Tibial artery (tissue), 4 donors: ENCODE measurements around the gene CCDC91.
"Not testable (repeated sequence)": the region's sequence is repeated elsewhere in the genome, so short reads cannot be mapped to it uniquely, and the experiment has no call there.

Experiments used
- DNase-seq, 2 donors: peaks; one replicate each; pipeline ENCODE4 v3.0.0-alpha.2; 2019
- H3K27ac ChIP-seq, 2 donors: fragments of 200-600 bp; sonication (generic) in 1 of 2; 1 replicate in 1 of 2; 2 replicates in 1 of 2; pipeline ENCODE4 v1.5.1; 2018 to 2019; ENCODE audit warnings: mild to moderate bottlenecking in 1 of 2
- H3K27me3 ChIP-seq, 2 donors: fragments of 200-600 bp; sonication (generic) in 1 of 2; one replicate each; pipeline versions ENCODE4 v1.5.1 to v1.6.0; 2016 to 2019
- H3K36me3 ChIP-seq, 3 donors: fragments of 200-600 bp; sonication (generic) in 2 of 3; one replicate each; pipeline ENCODE4 v1.5.1; 2016 to 2019; ENCODE audit warnings: mild to moderate bottlenecking in 2 of 3
- H3K4me1 ChIP-seq, 4 donors: fragments of 200-600 bp; sonication (generic) in 2 of 4; 1 replicate in 3 of 4; 2 replicates in 1 of 4; pipeline ENCODE4 v1.5.1; 2016 to 2019
- H3K4me3 ChIP-seq, 2 donors: fragments of 200-600 bp; sonication (generic) in 1 of 2; 1 replicate in 1 of 2; 2 replicates in 1 of 2; pipeline ENCODE4 v1.5.1; 2018 to 2019; ENCODE audit warnings: mild to moderate bottlenecking in 2 of 2
- H3K9me3 ChIP-seq, 3 donors: fragments of 200-600 bp; sonication (generic) in 1 of 3; one replicate each; pipeline ENCODE4 v1.5.1; 2016 to 2019
- CTCF ChIP-seq, 2 experiments: fragments of 200-600 bp in 1 of 2; fragments of 450-650 bp in 1 of 2; IDR thresholded peaks; one replicate each; pipeline ENCODE4 v1.5.1; 2017 to 2019; ENCODE audit warnings: antibody characterized with exemption in 2 of 2, mild to moderate bottlenecking in 1 of 2, moderate library complexity in 1 of 2
- intact Hi-C: fragments of 100-400 bp; cut with DNase I; formaldehyde crosslinking; loops from one replicate; pipeline ENCODE4 v1.15.0; 2023; ENCODE audit warnings: low total_unique reads

CCDC91 gene

GRCh38 chr12:28327722-28328121, 137.5 kb downstream of the CCDC91 start:
- no peak for DNase-seq
- no peak overlapping the region for H3K4me3 ChIP-seq
- H3K4me1 ChIP-seq: no peaks in the 10 kb centered on the region
- H3K27me3 ChIP-seq: no peaks in the 10 kb centered on the region
- H3K36me3 ChIP-seq: no peaks in the 10 kb centered on the region
- intact Hi-C loops: no loop called here
- H3K27ac ChIP-seq: no peak overlapping the region
- TF ChIP-seq CTCF (IDR thresholded peaks at IDR 0.05): no peak
- H3K9me3 ChIP-seq: no peaks in the 10 kb centered on the region

GRCh38 chr12:28328967-28329366, 138.7 kb downstream of the CCDC91 start:
- H3K4me3 ChIP-seq: no peak overlapping the region
- no peaks in the 10 kb centered on the region for H3K36me3 ChIP-seq
- H3K27me3 ChIP-seq: no peaks in the 10 kb centered on the region
- no peak for TF ChIP-seq CTCF (IDR thresholded peaks at IDR 0.05)
- no peak for DNase-seq
- no peak overlapping the region for H3K27ac ChIP-seq
- intact Hi-C loops: no loop called here
- H3K4me1 ChIP-seq: no peaks in the 10 kb centered on the region
- H3K9me3 ChIP-seq: no peaks in the 10 kb centered on the region

- H3K4me3 ChIP-seq, DNase-seq, H3K27ac ChIP-seq, H3K36me3 ChIP-seq, H3K9me3 ChIP-seq, H3K4me1 ChIP-seq, H3K27me3 ChIP-seq, intact Hi-C loops: not testable (repeated sequence)
Observed at GRCh38 chr12:28329727-28330126, 139.5 kb downstream of the CCDC91 start.

- H3K27ac ChIP-seq, H3K4me1 ChIP-seq, H3K4me3 ChIP-seq, H3K27me3 ChIP-seq, H3K9me3 ChIP-seq, H3K36me3 ChIP-seq, intact Hi-C loops, DNase-seq: not testable (repeated sequence)
Observed at GRCh38 chr12:28330232-28330631, 140.0 kb downstream of the CCDC91 start.

- DNase-seq: no peak
- no peaks in the 10 kb centered on the region for H3K9me3 ChIP-seq
- intact Hi-C loops: no loop called here
- TF ChIP-seq CTCF (IDR thresholded peaks at IDR 0.05): no peak
- H3K27me3 ChIP-seq: no peaks in the 10 kb centered on the region
- no peaks in the 10 kb centered on the region for H3K36me3 ChIP-seq
- no peak overlapping the region for H3K4me3 ChIP-seq
- peaks cover 0 to 2% (median 0%) of the 10 kb centered on the region in 4 donors for H3K4me1 ChIP-seq
- H3K27ac ChIP-seq: no peak overlapping the region
Observed at GRCh38 chr12:28331130-28331529, 140.9 kb downstream of the CCDC91 start.

GRCh38 chr12:28340261-28341045, 150.2 kb downstream of the CCDC91 start:
- Histone ChIP-seq H3K4me1 (peaks cover 0 to 21% (median 2%) of the 10 kb centered on the region in 4 donors), H3K27me3 (no peaks in the 10 kb centered on the region), H3K27ac (no peak overlapping the region), H3K4me3 (no peak overlapping the region), H3K9me3 (no peaks in the 10 kb centered on the region), H3K36me3 (no peaks in the 10 kb centered on the region)
- intact Hi-C loops: no loop called here
- DNase-seq: no peak
- TF ChIP-seq CTCF (IDR thresholded peaks at IDR 0.05): no peak
